HepG2 (cell line): ENCODE measurements around the gene HABP4.

Experiments used
- FOXP1 ChIP-seq, 2 experiments: fragments of 450-650 bp in 1 of 2; IDR thresholded peaks; 2 replicates each; pipeline ENCODE4 v1.6.1; 2017 to 2018; ENCODE audit warnings: antibody characterized with exemption in 1 of 2
- KDM1A ChIP-seq: IDR thresholded peaks from 2 replicates; pipeline ENCODE4 v1.6.1; 2016; ENCODE audit warnings: missing compliant biosample characterization
- MAF1 ChIP-seq: sonication (generic); formaldehyde crosslinking; IDR thresholded peaks from 2 replicates; pipeline ENCODE4 v1.5.0; 2020; ENCODE audit warnings: missing genetic modification reagents, borderline replicate concordance
- MATR3 ChIP-seq: sonication (generic); formaldehyde crosslinking; IDR thresholded peaks from 2 replicates; pipeline ENCODE4 v1.4.0; 2020; ENCODE audit warnings: missing genetic modification reagents
- ZMAT3 ChIP-seq: sonication (generic); formaldehyde crosslinking; conservative IDR thresholded peaks from 2 replicates; pipeline ENCODE4 v1.7.0; 2021; ENCODE audit warnings: missing genetic modification reagents
- ZNF224 ChIP-seq: sonication (generic); formaldehyde crosslinking; IDR thresholded peaks from 2 replicates; pipeline ENCODE4 v1.5.0; 2020; ENCODE audit warnings: mild to moderate bottlenecking, missing genetic modification reagents
- ZNF263 ChIP-seq: sonication (generic); formaldehyde crosslinking; IDR thresholded peaks from 2 replicates; pipeline ENCODE4 v1.4.0; 2020; ENCODE audit warnings: missing genetic modification reagents
- TF ChIP-seq, protein P1 (sequence below): IDR thresholded peaks from 2 replicates; pipeline ENCODE4 v1.6.1; 2016; ENCODE audit warnings: missing compliant biosample characterization, missing genetic modification reagents, borderline replicate concordance

DNA sequence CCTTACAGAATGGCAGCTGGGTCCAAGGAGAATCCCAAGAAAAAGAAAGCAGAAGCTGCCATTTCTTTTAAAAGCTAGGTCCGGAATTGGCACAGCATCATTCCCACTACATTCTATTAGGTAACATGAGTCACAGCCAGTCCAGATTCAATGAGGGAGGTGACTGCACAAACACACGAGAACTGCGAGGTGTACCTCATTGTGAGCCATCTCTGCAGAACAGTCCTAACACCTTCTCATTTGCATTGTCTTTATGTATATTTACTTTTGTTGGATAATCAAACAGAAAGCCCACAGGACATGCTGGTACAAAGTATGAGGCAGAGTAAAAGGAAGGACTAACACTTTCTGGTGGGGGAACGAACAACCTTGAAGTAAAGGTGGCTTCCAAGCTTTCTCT lies 14.6 kb upstream of the HABP4 start:
- TF ChIP-seq ZNF224 (CRISPR knock-in tag) (no peak), MATR3 (CRISPR knock-in tag) (no peak), ZNF263 (no peak), MAF1 (CRISPR knock-in tag) (no peak), FOXP1 (IDR thresholded peaks at IDR 0.05) (no peak), FOXP1 (CRISPR knock-in tag; IDR thresholded peaks at IDR 0.05) (no peak), ZMAT3 (CRISPR knock-in tag) (no peak), KDM1A (no peak)
- TF ChIP-seq, protein P1, sequence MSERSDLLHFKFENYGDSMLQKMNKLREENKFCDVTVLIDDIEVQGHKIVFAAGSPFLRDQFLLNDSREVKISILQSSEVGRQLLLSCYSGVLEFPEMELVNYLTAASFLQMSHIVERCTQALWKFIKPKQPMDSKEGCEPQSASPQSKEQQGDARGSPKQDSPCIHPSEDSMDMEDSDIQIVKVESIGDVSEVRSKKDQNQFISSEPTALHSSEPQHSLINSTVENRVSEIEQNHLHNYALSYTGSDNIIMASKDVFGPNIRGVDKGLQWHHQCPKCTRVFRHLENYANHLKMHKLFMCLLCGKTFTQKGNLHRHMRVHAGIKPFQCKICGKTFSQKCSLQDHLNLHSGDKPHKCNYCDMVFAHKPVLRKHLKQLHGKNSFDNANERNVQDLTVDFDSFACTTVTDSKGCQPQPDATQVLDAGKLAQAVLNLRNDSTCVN (CRISPR knock-in tag), result no peak
